Lower leg skin (tissue), 3 donors: ENCODE data around the gene TBC1D20.

Experiments used
- CTCF ChIP-seq, 3 donors: fragments of 450-650 bp; IDR thresholded peaks; one replicate each; pipeline ENCODE4 v1.5.1; 2016; ENCODE audit warnings: antibody characterized with exemption in 3 of 3, mild to moderate bottlenecking in 3 of 3, moderate library complexity in 2 of 3
- POLR2A ChIP-seq, 2 donors: fragments of 450-650 bp; IDR thresholded peaks; one replicate each; pipeline ENCODE4 v1.6.1; 2016 to 2017; ENCODE audit warnings: antibody characterized with exemption in 2 of 2, mild to moderate bottlenecking in 1 of 2, moderate library complexity in 1 of 2

- TF ChIP-seq CTCF (IDR thresholded peaks at IDR 0.05) (no peak), POLR2A (IDR thresholded peaks at IDR 0.05) (no peak)
These were observed at the start of gene TBC1D20 for GRCh38 chr20:462199-462991.
